Measurements from ENCODE around the gene IL20. TPM values are rescaled to one million over a fixed set of nuclear protein-coding genes. Genes with fewer than 3 reads are reported as not detected.
A peak's percentile ranks its signal among the peaks of the same experiment; 100 is the strongest.

The IL20 gene
- total and polyA plus RNA-seq, 4 donors, result 0.11 to 0.12 TPM; not detected in 2

GRCh38 chr1:206890125-206891060 lies 25.0 kb downstream of the IL20 start:
- H3K27me3 ChIP-seq (ENCODE audit: control insufficient read depth in 3 of 3, insufficient read depth in 3 of 3, low read length in 2 of 3), result peaks cover 0 to 2% (median 0%) of the 10 kb centered on the region in 3 donors
- no peaks in the 10 kb centered on the region for H3K36me3 ChIP-seq (ENCODE audit: control insufficient read depth in 4 of 4, insufficient read depth in 4 of 4, low read length in 4 of 4)
- H3K4me1 ChIP-seq (ENCODE audit: control insufficient read depth in 5 of 5, insufficient read depth in 5 of 5, low read length in 5 of 5), result peaks cover 0 to 6% (median 3%) of the 10 kb centered on the region in 5 donors
- H3K9ac ChIP-seq (ENCODE audit: insufficient read depth in 1 of 2, low read length in 2 of 2), result no peak overlapping the region
- no peaks in the 10 kb centered on the region for H3K9me3 ChIP-seq (ENCODE audit: control insufficient read depth in 4 of 4, insufficient read depth in 3 of 4, low read length in 3 of 4)
- 43 to 71% methylated on average over 15 of the region's 15 CpGs for WGBS, 2 donors
- TF ChIP-seq CTCF (IDR thresholded peaks at IDR 0.05; ENCODE audit: control extremely low read depth, extremely low read depth), result no peak
- H3K4me3 ChIP-seq, result no peak overlapping the region
- ATAC-seq (ENCODE audit: insufficient read depth, low FRiP score) (peak; percentile 68), DNase-seq (peak in 2 of 3 donors; percentile 27 to 37)
- H3K27ac ChIP-seq (ENCODE audit: low read depth in 1 of 2, low read length in 1 of 2), result peak overlapping the region in 1 of 2 donors; percentile 59

- WGBS, 2 donors, result 62 to 93% methylated on average over 1 of the region's 1 CpG
- ATAC-seq (ENCODE audit: insufficient read depth, low FRiP score), result no peak
- no peak overlapping the region for H3K4me3 ChIP-seq
These were observed 26.0 kb downstream of the IL20 start for GRCh38 chr1:206891412-206891811.

GRCh38 chr1:206892351-206892984 lies 27.0 kb downstream of the IL20 start:
- DNase-seq (no peak), ATAC-seq (ENCODE audit: insufficient read depth, low FRiP score) (no peak)
- no peak for TF ChIP-seq CTCF (IDR thresholded peaks at IDR 0.05; ENCODE audit: control extremely low read depth, extremely low read depth)
- H3K4me3 ChIP-seq, result no peak overlapping the region
- H3K27ac ChIP-seq (ENCODE audit: low read depth in 1 of 2, low read length in 1 of 2), result no peak overlapping the region
- H3K36me3 ChIP-seq (ENCODE audit: control insufficient read depth in 4 of 4, insufficient read depth in 4 of 4, low read length in 4 of 4), result no peaks in the 10 kb centered on the region
- no peaks in the 10 kb centered on the region for H3K9me3 ChIP-seq (ENCODE audit: control insufficient read depth in 4 of 4, insufficient read depth in 3 of 4, low read length in 3 of 4)
- H3K9ac ChIP-seq (ENCODE audit: insufficient read depth in 1 of 2, low read length in 2 of 2), result no peak overlapping the region
- H3K27me3 ChIP-seq (ENCODE audit: control insufficient read depth in 3 of 3, insufficient read depth in 3 of 3, low read length in 2 of 3), result peaks cover 0 to 2% (median 0%) of the 10 kb centered on the region in 3 donors
- WGBS, 2 donors, result 64 to 76% methylated on average over 3 of the region's 3 CpGs
- peaks cover 0 to 15% (median 4%) of the 10 kb centered on the region in 5 donors for H3K4me1 ChIP-seq (ENCODE audit: control insufficient read depth in 5 of 5, insufficient read depth in 5 of 5, low read length in 5 of 5)

More at GRCh38 chr1:206891412-206891811, 26.0 kb downstream of the IL20 start:
- Histone ChIP-seq H3K4me1 (ENCODE audit: control insufficient read depth in 5 of 5, insufficient read depth in 5 of 5, low read length in 5 of 5) (peaks cover 0 to 13% (median 4%) of the 10 kb centered on the region in 5 donors), H3K27me3 (ENCODE audit: control insufficient read depth in 3 of 3, insufficient read depth in 3 of 3, low read length in 2 of 3) (peaks cover 0 to 2% (median 0%) of the 10 kb centered on the region in 3 donors), H3K36me3 (ENCODE audit: control insufficient read depth in 4 of 4, insufficient read depth in 4 of 4, low read length in 4 of 4) (no peaks in the 10 kb centered on the region), H3K27ac (ENCODE audit: low read depth in 1 of 2, low read length in 1 of 2) (no peak overlapping the region), H3K9ac (ENCODE audit: insufficient read depth in 1 of 2, low read length in 2 of 2) (no peak overlapping the region), H3K9me3 (ENCODE audit: control insufficient read depth in 4 of 4, insufficient read depth in 3 of 4, low read length in 3 of 4) (no peaks in the 10 kb centered on the region)
- no peak for TF ChIP-seq CTCF (IDR thresholded peaks at IDR 0.05; ENCODE audit: control extremely low read depth, extremely low read depth)
- DNase-seq, result no peak

All from lung (tissue), 12 donors.